Neural progenitor cell (in vitro differentiated cells): ENCODE results near the gene CRLF3. TPM values are rescaled to one million over a fixed set of nuclear protein-coding genes. Genes with fewer than 3 reads are reported as not detected.
A peak's percentile ranks its signal among the peaks of the same experiment; 100 is the strongest.

Experiments used
- DNase-seq: peaks from one replicate; pipeline ENCODE4 v3.0.0-alpha.2; 2016; ENCODE audit warnings: low spot score
- H2AFZ ChIP-seq: fragments of 200-600 bp; sonication (generic); replicated peaks from 2 replicates; pipeline ENCODE4 v1.6.1; 2016; ENCODE audit warnings: antibody characterized with exemption
- H3F3A ChIP-seq: fragments of 200-600 bp; sonication (generic); 2 replicates; pipeline ENCODE4 v1.6.1; 2016; ENCODE audit warnings: antibody characterized with exemption, low read depth
- H3K27ac ChIP-seq: fragments of 200-600 bp; sonication (generic); 2 replicates; pipeline ENCODE4 v1.5.1; 2016; ENCODE audit warnings: mild to moderate bottlenecking
- H3K27me3 ChIP-seq: fragments of 200-600 bp; sonication (generic); 2 replicates; pipeline ENCODE4 v1.6.1; 2016; ENCODE audit warnings: mild to moderate bottlenecking, moderate library complexity
- H3K36me3 ChIP-seq: fragments of 200-600 bp; sonication (generic); 2 replicates; pipeline ENCODE4 v1.5.1; 2016
- H3K4me1 ChIP-seq: fragments of 200-600 bp; sonication (generic); 2 replicates; pipeline ENCODE4 v1.6.1; 2016; ENCODE audit warnings: mixed run types
- H3K4me2 ChIP-seq: fragments of 200-600 bp; sonication (generic); 2 replicates; pipeline ENCODE4 v1.6.1; 2016
- H3K4me3 ChIP-seq: fragments of 200-600 bp; sonication (generic); 2 replicates; pipeline ENCODE4 v1.5.1; 2016
- H3K79me2 ChIP-seq: fragments of 200-600 bp; sonication (generic); 2 replicates; pipeline ENCODE4 v1.6.1; 2016; ENCODE audit warnings: low read depth
- H3K9ac ChIP-seq: fragments of 200-600 bp; sonication (generic); 2 replicates; pipeline ENCODE4 v1.6.1; 2016
- H3K9me3 ChIP-seq: fragments of 200-600 bp; sonication (generic); 2 replicates; pipeline ENCODE4 v1.5.1; 2016; ENCODE audit warnings: low read depth
- H4K20me1 ChIP-seq: fragments of 200-600 bp; sonication (generic); 2 replicates; pipeline ENCODE4 v1.6.1; 2016; ENCODE audit warnings: low read depth
- H3K27ac Mint-ChIP-seq: 3 replicates; pipeline ENCODE4 v1.8.0; 2021; ENCODE audit warnings: mixed read lengths
- H3K27me3 Mint-ChIP-seq: 2 replicates; pipeline ENCODE4 v1.8.0; 2022; ENCODE audit warnings: low read depth, mild to moderate bottlenecking, inconsistent platforms, moderate library complexity, mixed read lengths; ENCODE audit not compliant: insufficient read depth
- H3K36me3 Mint-ChIP-seq: 3 replicates; pipeline ENCODE4 v1.8.0; 2021; ENCODE audit warnings: mixed read lengths
- H3K4me1 Mint-ChIP-seq: 3 replicates; pipeline ENCODE4 v1.8.0; 2021; ENCODE audit warnings: mixed read lengths
- H3K4me3 Mint-ChIP-seq: 3 replicates; pipeline ENCODE4 v1.8.0; 2021; ENCODE audit warnings: mild to moderate bottlenecking, moderate library complexity, mixed read lengths
- H3K9me3 Mint-ChIP-seq: 3 replicates; pipeline ENCODE4 v1.8.0; 2020; ENCODE audit warnings: mixed read lengths
- EZH2 ChIP-seq: fragments of 200-600 bp; sonication (generic); IDR thresholded peaks from 2 replicates; pipeline ENCODE4 v1.6.1; 2017; ENCODE audit warnings: antibody characterized with exemption, mild to moderate bottlenecking, moderate library complexity
- EZH2phosphoT487 ChIP-seq: fragments of 200-600 bp; sonication (generic); IDR thresholded peaks from 2 replicates; pipeline ENCODE4 v1.6.1; 2017; ENCODE audit warnings: antibody characterized with exemption
- total RNA-seq: library from RNA; depleted of rRNA; stranded (reverse); fragments of >200 nt; gene quantifications from 2 replicates; pipeline ENCODE4 v1.2.3, GENCODE V29; 2015; ENCODE audit warnings: low replicate concordance
- TF ChIP-seq, protein P1 (sequence below): fragments of 200-600 bp; sonication (generic); IDR thresholded peaks from 2 replicates; pipeline ENCODE4 v1.5.1; 2017; ENCODE audit warnings: antibody characterized with exemption, mild to moderate bottlenecking

Gene CRLF3
- total RNA-seq, 1 donor from 2014 or later = 43.8 TPM

- peaks cover 16% of the 10 kb centered on the region for H3K4me1 ChIP-seq
- peak overlapping the region; percentile 81 for H3K4me3 ChIP-seq
- Mint-ChIP-seq H3K4me1 (peaks cover 27% of the 10 kb centered on the region), H3K4me3 (peak overlapping the region; percentile 98), H3K27ac (peak overlapping the region; percentile 91), H3K36me3 (peaks cover 11% of the 10 kb centered on the region), H3K27me3 (peaks cover 4% of the 10 kb centered on the region), H3K9me3 (no peaks in the 10 kb centered on the region)
- H3K4me2 ChIP-seq = peak overlapping the region; percentile 99
- TF ChIP-seq EZH2phosphoT487 = no peak
- TF ChIP-seq EZH2 = no peak
- TF ChIP-seq, protein P1, sequence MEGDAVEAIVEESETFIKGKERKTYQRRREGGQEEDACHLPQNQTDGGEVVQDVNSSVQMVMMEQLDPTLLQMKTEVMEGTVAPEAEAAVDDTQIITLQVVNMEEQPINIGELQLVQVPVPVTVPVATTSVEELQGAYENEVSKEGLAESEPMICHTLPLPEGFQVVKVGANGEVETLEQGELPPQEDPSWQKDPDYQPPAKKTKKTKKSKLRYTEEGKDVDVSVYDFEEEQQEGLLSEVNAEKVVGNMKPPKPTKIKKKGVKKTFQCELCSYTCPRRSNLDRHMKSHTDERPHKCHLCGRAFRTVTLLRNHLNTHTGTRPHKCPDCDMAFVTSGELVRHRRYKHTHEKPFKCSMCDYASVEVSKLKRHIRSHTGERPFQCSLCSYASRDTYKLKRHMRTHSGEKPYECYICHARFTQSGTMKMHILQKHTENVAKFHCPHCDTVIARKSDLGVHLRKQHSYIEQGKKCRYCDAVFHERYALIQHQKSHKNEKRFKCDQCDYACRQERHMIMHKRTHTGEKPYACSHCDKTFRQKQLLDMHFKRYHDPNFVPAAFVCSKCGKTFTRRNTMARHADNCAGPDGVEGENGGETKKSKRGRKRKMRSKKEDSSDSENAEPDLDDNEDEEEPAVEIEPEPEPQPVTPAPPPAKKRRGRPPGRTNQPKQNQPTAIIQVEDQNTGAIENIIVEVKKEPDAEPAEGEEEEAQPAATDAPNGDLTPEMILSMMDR = no peak
- no peaks in the 10 kb centered on the region for H3K27me3 ChIP-seq
- peaks cover 21% of the 10 kb centered on the region for H4K20me1 ChIP-seq
- peaks cover 12% of the 10 kb centered on the region for H3K36me3 ChIP-seq
- peak; percentile 43 for DNase-seq
- H3K27ac ChIP-seq = no peak overlapping the region
- H3K79me2 ChIP-seq = peaks cover 45% of the 10 kb centered on the region
- H2AFZ ChIP-seq = peak overlapping the region; percentile 92
- H3F3A ChIP-seq = peaks cover 25% of the 10 kb centered on the region
- no peaks in the 10 kb centered on the region for H3K9me3 ChIP-seq
- no peak overlapping the region for H3K9ac ChIP-seq
Observed at GRCh38 chr17:30831257-30831656, 6.8 kb upstream of the CRLF3 start.

- H3K4me1 Mint-ChIP-seq = peaks cover 31% of the 10 kb centered on the region
- Histone ChIP-seq H3K4me2 (no peak overlapping the region), H3F3A (peaks cover 44% of the 10 kb centered on the region), H3K79me2 (peaks cover 26% of the 10 kb centered on the region), H2AFZ (no peak overlapping the region), H3K4me3 (no peak overlapping the region), H3K36me3 (no peaks in the 10 kb centered on the region), H3K9ac (no peak overlapping the region), H3K27me3 (no peaks in the 10 kb centered on the region), H3K4me1 (peaks cover 20% of the 10 kb centered on the region), H3K9me3 (no peaks in the 10 kb centered on the region), H4K20me1 (peaks cover 18% of the 10 kb centered on the region), H3K27ac (no peak overlapping the region)
- peaks cover 4% of the 10 kb centered on the region for H3K27me3 Mint-ChIP-seq
- TF ChIP-seq EZH2phosphoT487 (no peak), EZH2 (no peak)
- TF ChIP-seq, protein P1 = no peak
- H3K9me3 Mint-ChIP-seq = no peaks in the 10 kb centered on the region
- H3K36me3 Mint-ChIP-seq = no peaks in the 10 kb centered on the region
- H3K4me3 Mint-ChIP-seq = no peak overlapping the region
- DNase-seq = no peak
- peak overlapping the region; percentile 82 for H3K27ac Mint-ChIP-seq
Observed at GRCh38 chr17:30829022-30829421, 4.5 kb upstream of the CRLF3 start.

DNA sequence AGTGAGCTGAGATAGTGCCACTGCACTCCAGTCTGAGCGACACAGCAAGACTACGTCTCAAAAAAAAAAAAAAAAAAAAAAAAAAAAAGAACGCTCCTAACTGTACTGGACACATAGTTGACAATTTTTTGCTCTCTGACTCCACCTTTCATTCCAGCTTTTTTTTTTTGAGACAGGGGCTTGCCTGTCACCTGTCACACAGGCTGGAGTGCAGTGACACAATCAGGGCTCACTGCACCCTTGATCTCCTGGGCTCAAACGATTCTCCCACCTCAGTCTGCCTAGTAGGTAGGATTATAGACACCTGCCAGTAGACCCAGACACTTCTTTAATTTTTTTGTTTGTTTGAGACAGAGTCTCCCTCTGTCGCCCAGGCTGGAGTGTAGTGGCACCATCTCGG, 2.6 kb upstream of the CRLF3 start:
- Histone ChIP-seq H2AFZ (no peak overlapping the region), H4K20me1 (peaks cover 3% of the 10 kb centered on the region), H3F3A (peaks cover 48% of the 10 kb centered on the region), H3K36me3 (no peaks in the 10 kb centered on the region), H3K9ac (no peak overlapping the region), H3K79me2 (peaks cover 26% of the 10 kb centered on the region), H3K27ac (no peak overlapping the region), H3K4me2 (no peak overlapping the region), H3K4me3 (no peak overlapping the region), H3K9me3 (no peaks in the 10 kb centered on the region), H3K4me1 (peaks cover 26% of the 10 kb centered on the region), H3K27me3 (no peaks in the 10 kb centered on the region)
- H3K27ac Mint-ChIP-seq = peak overlapping the region; percentile 85
- H3K9me3 Mint-ChIP-seq = no peaks in the 10 kb centered on the region
- DNase-seq = no peak
- TF ChIP-seq EZH2 = no peak
- TF ChIP-seq EZH2phosphoT487 = no peak
- TF ChIP-seq, protein P1 = no peak
- peaks cover 6% of the 10 kb centered on the region for H3K27me3 Mint-ChIP-seq
- peaks cover 30% of the 10 kb centered on the region for H3K4me1 Mint-ChIP-seq
- H3K36me3 Mint-ChIP-seq = no peaks in the 10 kb centered on the region
- no peak overlapping the region for H3K4me3 Mint-ChIP-seq
